Fibroblast of skin of back (primary cell): ENCODE results near the gene SLC34A2. TPM values are rescaled to one million over a fixed set of nuclear protein-coding genes. Genes with fewer than 3 reads are reported as not detected.
A peak's percentile ranks its signal among the peaks of the same experiment; 100 is the strongest.
"Not testable (repeated sequence)": the region's sequence is repeated elsewhere in the genome, so short reads cannot be mapped to it uniquely, and the experiment has no call there.

ENCODE experiments used
- DNase-seq: peaks from one replicate; pipeline ENCODE4 v3.0.0-alpha.2; 2013
- polyA plus RNA-seq, 2 experiments: library from polyadenylated mRNA; unstranded; fragments of 120-200 nt; gene quantifications; one replicate each; pipeline ENCODE4 v1.2.1, GENCODE V29; 2013; ENCODE audit not compliant: insufficient read length in 2 of 2

The SLC34A2 gene, protein sequence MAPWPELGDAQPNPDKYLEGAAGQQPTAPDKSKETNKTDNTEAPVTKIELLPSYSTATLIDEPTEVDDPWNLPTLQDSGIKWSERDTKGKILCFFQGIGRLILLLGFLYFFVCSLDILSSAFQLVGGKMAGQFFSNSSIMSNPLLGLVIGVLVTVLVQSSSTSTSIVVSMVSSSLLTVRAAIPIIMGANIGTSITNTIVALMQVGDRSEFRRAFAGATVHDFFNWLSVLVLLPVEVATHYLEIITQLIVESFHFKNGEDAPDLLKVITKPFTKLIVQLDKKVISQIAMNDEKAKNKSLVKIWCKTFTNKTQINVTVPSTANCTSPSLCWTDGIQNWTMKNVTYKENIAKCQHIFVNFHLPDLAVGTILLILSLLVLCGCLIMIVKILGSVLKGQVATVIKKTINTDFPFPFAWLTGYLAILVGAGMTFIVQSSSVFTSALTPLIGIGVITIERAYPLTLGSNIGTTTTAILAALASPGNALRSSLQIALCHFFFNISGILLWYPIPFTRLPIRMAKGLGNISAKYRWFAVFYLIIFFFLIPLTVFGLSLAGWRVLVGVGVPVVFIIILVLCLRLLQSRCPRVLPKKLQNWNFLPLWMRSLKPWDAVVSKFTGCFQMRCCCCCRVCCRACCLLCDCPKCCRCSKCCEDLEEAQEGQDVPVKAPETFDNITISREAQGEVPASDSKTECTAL
- polyA plus RNA-seq (2013, experiment 1 of 2; ENCODE audit: insufficient read length): not detected
- polyA plus RNA-seq (2013, experiment 2 of 2; ENCODE audit: insufficient read length): not detected

DNA sequence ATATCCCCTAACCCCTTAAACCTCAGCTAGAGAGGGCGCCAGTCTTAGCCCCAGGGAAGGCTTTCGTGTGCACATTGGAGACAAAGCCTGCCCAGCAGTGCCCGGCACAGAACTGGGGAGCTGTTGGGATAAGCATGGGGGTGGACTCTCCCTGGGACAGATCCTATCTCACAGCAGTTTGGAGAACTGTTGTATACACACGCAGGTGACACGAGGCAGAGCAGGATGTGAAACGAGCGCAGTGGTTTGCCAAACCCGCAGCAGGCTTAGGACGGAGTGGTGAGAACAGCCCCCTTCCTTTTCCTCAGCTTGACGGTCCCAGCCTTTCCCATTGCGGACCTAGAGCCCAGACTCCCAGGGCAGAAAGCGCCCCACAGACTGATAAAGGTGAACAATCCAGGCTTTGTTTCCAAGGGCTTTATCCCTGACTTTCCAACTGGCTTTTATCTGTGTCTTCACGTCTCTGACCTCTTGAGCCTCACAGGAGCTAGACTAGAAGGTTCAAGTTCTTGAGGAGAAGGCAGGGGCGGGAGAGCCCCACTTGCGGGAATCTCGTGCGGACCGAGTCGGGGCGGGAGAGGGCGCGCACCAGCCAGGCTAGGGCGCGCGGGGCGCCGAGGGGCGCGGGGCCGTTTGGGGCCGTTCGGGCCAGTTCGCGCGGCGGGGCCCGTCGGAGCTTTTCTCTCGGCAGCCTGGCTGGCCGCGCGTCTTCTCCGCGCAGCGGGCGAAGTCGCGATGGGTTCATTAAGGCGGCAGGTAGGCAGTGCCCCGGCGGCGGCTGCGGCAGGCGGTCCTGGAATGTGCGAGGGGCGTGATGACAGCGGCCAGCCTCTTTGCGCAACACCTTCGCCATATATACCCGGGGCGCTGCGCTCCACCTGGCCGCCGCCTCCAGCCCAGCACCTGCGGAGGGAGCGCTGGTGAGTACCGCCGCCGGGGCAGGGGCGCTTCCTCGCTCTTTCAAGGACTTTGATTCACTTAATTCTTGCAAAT, at the start of gene SLC34A2:
TSS of gene SLC34A2 (plus strand) at position 881 of the 993 bp plus-strand sequence. CDS start 6,650 bp downstream, outside the sequence.
- DNase-seq: no peak

GRCh38 chr4:25608644-25609043, 47.0 kb upstream of the SLC34A2 start:
- no peak for DNase-seq

DNA sequence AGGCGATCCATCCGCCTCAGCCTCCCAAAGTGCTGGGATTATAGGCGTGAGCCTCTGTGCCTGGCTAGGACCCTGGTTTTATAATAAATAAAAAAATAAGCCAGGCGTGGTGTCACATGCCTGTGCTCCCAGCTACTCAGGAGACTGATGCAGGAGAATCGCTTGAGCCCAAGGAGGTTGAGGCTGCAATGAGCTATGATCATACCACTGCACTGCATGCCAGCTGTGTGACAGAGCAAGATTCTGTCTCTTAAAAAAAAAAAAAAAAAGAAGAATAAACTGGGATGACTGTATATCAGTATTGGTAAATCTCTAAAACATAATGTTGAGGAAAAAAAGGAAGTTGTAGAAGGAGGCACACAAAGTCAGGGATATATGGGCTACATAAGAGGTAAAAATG, 45.7 kb upstream of the SLC34A2 start:
- DNase-seq: no peak

DNA sequence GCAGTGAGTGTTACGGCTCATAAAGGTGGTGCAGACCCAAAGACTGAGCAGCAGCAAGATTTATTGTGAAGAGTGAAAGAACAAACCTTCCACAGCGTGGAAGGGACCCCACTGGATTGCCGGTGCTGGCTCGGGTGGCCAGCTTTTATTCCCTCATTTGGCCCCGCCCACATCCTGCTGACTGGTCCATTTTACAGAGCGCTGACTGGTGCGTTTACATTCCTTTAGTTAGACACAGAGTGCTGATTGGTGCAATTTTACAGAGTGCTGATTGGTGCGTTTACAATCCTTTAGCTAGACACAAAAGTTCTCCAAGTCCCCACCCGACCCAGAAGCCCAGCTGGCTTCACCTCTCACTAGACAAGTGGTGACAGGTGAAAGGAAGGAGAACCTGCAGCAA, 42.0 kb upstream of the SLC34A2 start:
- not testable (repeated sequence) for DNase-seq

DNA sequence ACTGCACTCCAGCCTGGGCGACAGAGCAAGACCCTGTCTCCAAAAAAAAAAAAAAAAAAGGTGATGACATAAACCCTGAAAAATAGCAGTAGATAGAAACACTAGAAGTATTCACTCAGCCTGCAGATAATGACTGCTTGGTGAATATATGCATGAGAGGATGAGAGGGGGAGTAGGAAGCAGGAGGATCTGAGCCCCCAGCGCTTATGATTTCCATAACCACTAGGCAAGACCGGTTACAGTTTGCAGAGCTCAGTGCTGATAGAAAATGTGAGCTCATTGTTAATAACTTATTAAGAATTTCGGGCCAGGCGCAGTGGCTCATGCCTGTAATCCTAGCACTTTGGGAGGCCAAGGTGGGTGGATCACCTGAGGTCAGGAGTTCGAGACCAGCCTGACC, 40.8 kb upstream of the SLC34A2 start:
- DNase-seq: no peak

GRCh38 chr4:25621027-25621930, 34.4 kb upstream of the SLC34A2 start:
- DNase-seq: no peak

DNA sequence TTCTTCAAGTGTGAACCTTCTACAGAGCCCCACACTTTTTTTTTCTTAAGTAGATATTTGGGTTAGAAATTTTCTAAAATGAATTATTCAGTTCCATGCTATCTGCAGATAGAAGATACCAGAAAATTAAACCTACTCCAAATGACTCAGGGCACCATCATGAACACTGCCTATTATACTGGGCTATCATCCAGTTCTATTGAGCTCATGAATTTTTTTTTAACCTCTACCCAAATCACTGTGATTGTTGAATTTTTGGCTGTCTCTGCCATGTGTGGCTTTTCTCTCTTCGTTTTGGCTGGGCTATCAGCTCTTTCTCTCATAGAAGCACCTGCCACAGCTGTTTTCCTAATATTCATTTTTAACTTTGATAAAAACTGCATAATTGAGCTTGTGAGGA, 31.0 kb upstream of the SLC34A2 start:
- no peak for DNase-seq

GRCh38 chr4:25628451-25628850, 27.2 kb upstream of the SLC34A2 start:
- DNase-seq: no peak

DNA sequence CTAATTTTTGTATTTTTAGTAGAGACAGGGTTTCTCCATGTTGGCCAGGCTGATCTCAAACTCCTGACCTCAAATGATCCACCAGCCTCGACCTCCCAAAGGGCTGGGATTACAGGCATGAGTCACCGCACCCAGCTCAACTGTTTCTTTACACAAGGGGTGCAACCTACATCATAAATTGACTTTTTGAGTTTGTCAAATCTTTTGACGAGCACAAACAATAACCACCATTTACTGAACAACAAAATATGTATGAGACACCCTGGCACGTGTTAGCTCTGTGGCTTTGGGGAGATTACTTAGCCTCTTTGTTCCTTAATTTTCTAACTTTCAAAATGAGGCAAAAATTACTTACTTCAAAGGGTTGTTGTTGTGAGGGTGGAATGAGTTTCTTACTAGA, 23.5 kb upstream of the SLC34A2 start:
- no peak for DNase-seq

DNA sequence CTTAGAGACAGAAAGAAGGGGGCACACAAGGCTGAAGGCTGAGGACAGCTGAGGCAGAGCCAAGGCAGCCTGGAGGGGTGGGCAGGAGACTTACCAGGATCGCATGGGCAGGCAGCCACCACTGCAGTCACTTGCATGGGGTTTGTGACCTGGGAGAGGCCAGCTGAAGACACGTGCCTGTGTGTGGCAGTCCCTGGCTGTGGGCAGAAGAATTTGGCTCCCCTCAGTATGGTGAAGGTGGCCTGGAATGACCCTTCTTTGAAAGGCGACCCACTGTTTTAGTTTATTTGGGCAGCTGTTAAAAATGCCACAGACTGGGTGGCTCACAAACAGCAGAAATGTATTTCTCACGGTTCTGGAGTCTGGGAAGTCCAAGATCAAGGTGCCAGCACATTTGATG, 22.1 kb upstream of the SLC34A2 start:
- no peak for DNase-seq

DNA sequence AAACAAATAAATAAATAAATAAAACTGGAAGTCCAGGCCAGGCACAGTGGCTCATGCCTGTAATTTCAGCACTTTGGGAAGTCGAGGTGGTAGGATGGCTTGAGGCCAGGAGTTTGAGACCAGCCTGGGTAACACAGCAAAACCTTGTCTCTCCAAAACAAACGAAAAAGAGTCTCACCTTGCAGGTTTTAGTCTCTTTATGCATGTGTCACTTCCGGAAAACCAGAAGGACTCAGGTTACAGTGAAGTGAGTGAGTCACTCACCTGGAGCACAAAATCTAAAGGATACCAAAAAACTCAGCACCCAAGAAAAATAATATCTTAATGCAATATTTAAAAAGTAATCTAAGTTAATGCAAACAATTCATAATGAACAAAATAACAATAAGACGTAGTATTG, 20.1 kb upstream of the SLC34A2 start:
- DNase-seq: no peak

- no peak for DNase-seq
These were observed 17.9 kb upstream of the SLC34A2 start for GRCh38 chr4:25637581-25638220.

DNA sequence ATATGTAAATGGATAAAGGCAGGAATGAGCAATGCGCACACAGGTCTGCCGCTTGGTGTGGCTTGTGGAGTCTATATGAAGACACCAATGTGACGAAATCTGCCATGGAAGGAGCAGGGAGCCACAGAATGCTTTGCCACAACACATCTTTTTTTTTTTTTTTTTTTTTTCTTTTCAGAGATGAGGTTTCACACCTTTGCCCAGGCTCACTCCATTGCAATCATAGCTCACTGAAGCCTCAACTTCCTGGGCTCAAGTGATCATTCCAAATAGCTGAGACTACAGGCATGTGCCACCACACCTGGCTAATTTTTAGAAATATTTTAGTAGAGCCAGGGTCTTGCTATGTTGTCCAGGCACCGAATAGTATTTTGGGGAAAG, 17.4 kb upstream of the SLC34A2 start:
- DNase-seq: no peak

- no peak for DNase-seq
These were observed 16.8 kb upstream of the SLC34A2 start for GRCh38 chr4:25638806-25639205.

GRCh38 chr4:25650311-25650710, 5.3 kb upstream of the SLC34A2 start:
- no peak for DNase-seq

GRCh38 chr4:25651682-25652081, 4.0 kb upstream of the SLC34A2 start:
- no peak for DNase-seq

GRCh38 chr4:25654031-25654970, 1.4 kb upstream of the SLC34A2 start:
- DNase-seq: peak; percentile 9

DNA sequence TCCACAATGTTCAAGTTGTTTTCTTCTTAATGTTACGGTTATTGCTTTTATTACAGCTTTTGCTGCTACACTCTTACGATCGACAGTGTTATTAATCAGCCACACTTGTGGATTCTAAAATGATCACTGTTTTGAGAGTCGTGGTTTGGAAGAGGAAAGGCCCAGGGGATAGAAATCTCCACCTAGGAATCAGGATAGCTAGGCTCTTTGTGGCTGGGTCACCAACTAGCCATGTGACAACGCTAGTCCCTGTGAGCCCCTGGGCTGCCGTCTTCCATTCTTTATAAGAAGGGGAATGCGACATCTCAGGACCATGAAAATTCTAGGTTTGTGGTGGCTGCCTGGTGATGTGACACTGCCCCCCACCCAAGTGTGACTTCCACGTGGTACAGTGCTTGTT, 380 bp downstream of the SLC34A2 start:
- DNase-seq: no peak

GRCh38 chr4:25658357-25658771, 2.7 kb downstream of the SLC34A2 start:
- no peak for DNase-seq

DNA sequence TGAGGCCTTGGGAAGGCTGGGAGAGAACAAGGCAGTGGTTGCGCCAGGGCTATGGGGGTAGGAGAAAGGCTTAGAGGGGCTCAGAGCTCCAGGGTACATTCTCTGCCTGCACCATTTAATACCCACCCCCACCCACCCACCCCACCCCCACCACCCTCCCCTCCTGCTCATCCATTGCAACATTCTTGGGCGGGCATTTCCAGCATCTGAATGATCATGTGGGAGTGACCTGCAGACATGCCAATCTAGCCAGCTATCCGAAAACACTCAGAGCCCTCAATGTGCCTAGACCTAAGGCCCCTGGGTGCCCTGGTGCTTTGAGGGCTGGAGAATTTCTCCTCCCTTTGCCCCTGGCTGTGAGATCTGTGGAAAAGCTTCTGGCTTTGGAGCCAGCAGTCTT, 3.1 kb downstream of the SLC34A2 start:
- no peak for DNase-seq
